ENCODE results near the gene IQCK. TPM values are rescaled to one million over a fixed set of nuclear protein-coding genes. Genes with fewer than 3 reads are reported as not detected.

The IQCK gene
- total and polyA plus RNA-seq, 12 donors, result 8.2 to 35.2 (median 14.9) TPM

- Histone ChIP-seq H3K36me3 (replicated peaks in 1 of 2) (no peaks in the 10 kb centered on the region), H3K9me3 (replicated peaks in 1 of 3) (no peaks in the 10 kb centered on the region), H3K4me3 (no peak overlapping the region), H3K4me1 (replicated peaks in 1 of 2) (no peaks in the 10 kb centered on the region), H3K27ac (no peak overlapping the region), H3K27me3 (no peaks in the 10 kb centered on the region)
- intact Hi-C loops (cut with DNase I), result no loop called here
- WGBS, 4 donors, result 71 to 76% (median 72%) methylated on average over 4 of the region's 4 CpGs
- no peak for DNase-seq
- TF ChIP-seq POLR2A (IDR thresholded peaks at IDR 0.05) (no peak), CTCF (IDR thresholded peaks at IDR 0.05) (no peak)
Observed at GRCh38 chr16:19771796-19772195, 53.7 kb downstream of the IQCK start.

- H3K4me1 ChIP-seq (replicated peaks in 1 of 2), result no peaks in the 10 kb centered on the region
- DNase-seq, result no peak
- H3K9me3 ChIP-seq (replicated peaks in 1 of 3), result no peaks in the 10 kb centered on the region
- WGBS, 4 donors, result 58 to 89% (median 73%) methylated on average over 2 of the region's 2 CpGs
- H3K36me3 ChIP-seq (replicated peaks in 1 of 2), result no peaks in the 10 kb centered on the region
- TF ChIP-seq CTCF (IDR thresholded peaks at IDR 0.05), result no peak
- no peak for TF ChIP-seq POLR2A (IDR thresholded peaks at IDR 0.05)
- no peak overlapping the region for H3K27ac ChIP-seq
- H3K4me3 ChIP-seq, result no peak overlapping the region
- no peaks in the 10 kb centered on the region for H3K27me3 ChIP-seq
- intact Hi-C loops (cut with DNase I), result no loop called here
Observed at GRCh38 chr16:19774024-19774423, 56.0 kb downstream of the IQCK start.

GRCh38 chr16:19776147-19776546 is 58.1 kb downstream of the IQCK start:
- H3K9me3 ChIP-seq (replicated peaks in 1 of 3), result no peaks in the 10 kb centered on the region
- DNase-seq, result no peak
- H3K4me3 ChIP-seq, result no peak overlapping the region
- no peaks in the 10 kb centered on the region for H3K4me1 ChIP-seq (replicated peaks in 1 of 2)
- H3K27me3 ChIP-seq, result no peaks in the 10 kb centered on the region
- no peaks in the 10 kb centered on the region for H3K36me3 ChIP-seq (replicated peaks in 1 of 2)
- TF ChIP-seq CTCF (IDR thresholded peaks at IDR 0.05) (no peak), POLR2A (IDR thresholded peaks at IDR 0.05) (no peak)
- H3K27ac ChIP-seq, result no peak overlapping the region
- 88 to 99% (median 93%) methylated on average over 3 of the region's 3 CpGs for WGBS, 4 donors
- intact Hi-C loops (cut with DNase I), result no loop called here

GRCh38 chr16:19776565-19776964 is 58.5 kb downstream of the IQCK start:
- 85 to 90% (median 88%) methylated on average over 12 of the region's 12 CpGs for WGBS, 4 donors
- no peak for DNase-seq
- Histone ChIP-seq H3K9me3 (replicated peaks in 1 of 3) (no peaks in the 10 kb centered on the region), H3K27ac (no peak overlapping the region), H3K4me1 (replicated peaks in 1 of 2) (no peaks in the 10 kb centered on the region), H3K27me3 (no peaks in the 10 kb centered on the region), H3K4me3 (no peak overlapping the region), H3K36me3 (replicated peaks in 1 of 2) (no peaks in the 10 kb centered on the region)
- no peak for TF ChIP-seq CTCF (IDR thresholded peaks at IDR 0.05)
- intact Hi-C loops (cut with DNase I), result no loop called here
